SK-N-SH (cell line): ENCODE data around the gene IL17B. TPM values are rescaled to one million over a fixed set of nuclear protein-coding genes. Genes with fewer than 3 reads are reported as not detected.

Experiments
- CTCF ChIA-PET: fragments of 300-600, 350-600 bp; formaldehyde crosslinking; extraction: SDS; loops from one replicate; lab custom pipeline; 2021; lab: Yijun Ruan, JAX
- POLR2A ChIA-PET: fragments of 350-600 bp; sonication (Branson Sonifier 250); formaldehyde crosslinking; extraction: SDS; loops from one replicate; lab custom pipeline; 2020; ENCODE audit warnings: antibody characterized with exemption, inconsistent platforms; lab: Yijun Ruan, JAX
- DNase-seq: peaks from one replicate; pipeline ENCODE4 v3.0.0; 2012
- H2AFZ ChIP-seq: fragments of 200-600 bp; sonication (generic); 2 replicates; pipeline ENCODE4 v1.8.1; 2016; ENCODE audit warnings: antibody characterized with exemption, mild to moderate bottlenecking, low read depth
- H3F3A ChIP-seq: fragments of 200-600 bp; sonication (generic); replicated peaks from 2 replicates; pipeline ENCODE3; 2016; ENCODE audit warnings: antibody characterized with exemption, mild to moderate bottlenecking; ENCODE audit not compliant: insufficient read depth
- H3K27ac ChIP-seq, 2 experiments: fragments of 200-500 bp in 1 of 2; fragments of 200-600 bp in 1 of 2; sonication (Bioruptor generic) in 1 of 2; sonication (generic), shearing (Covaris generic) in 1 of 2; 2 replicates each; pipeline versions ENCODE4 v1.5.1 to v1.6.1; 2014 to 2016; ENCODE audit warnings: low read depth in 2 of 2, inconsistent platforms in 1 of 2, low read length in 1 of 2, mild to moderate bottlenecking in 1 of 2, mixed read lengths in 1 of 2
- H3K27me3 ChIP-seq: fragments of 200-600 bp; sonication (generic), shearing (Covaris generic); 2 replicates; pipeline ENCODE4 v1.6.1; 2016; ENCODE audit warnings: mixed run types; ENCODE audit not compliant: insufficient read depth
- H3K36me3 ChIP-seq, 2 experiments: fragments of 200-500 bp in 1 of 2; fragments of 200-600 bp in 1 of 2; sonication (Bioruptor generic) in 1 of 2; sonication (generic) in 1 of 2; replicated peaks in 1 of 2; 2 replicates each; pipeline versions ENCODE3 to v1.5.1; 2014 to 2016; ENCODE audit warnings: low read length in 1 of 2, mild to moderate bottlenecking in 1 of 2; ENCODE audit not compliant: insufficient read depth in 2 of 2, control insufficient read depth in 1 of 2
- H3K4me1 ChIP-seq, 2 experiments: fragments of 200-500 bp in 1 of 2; fragments of 200-600 bp in 1 of 2; sonication (Bioruptor generic) in 1 of 2; sonication (generic), shearing (Covaris generic) in 1 of 2; 2 replicates each; pipeline versions ENCODE4 v1.5.1 to v1.6.1; 2014 to 2016; ENCODE audit warnings: low read depth in 1 of 2, low read length in 1 of 2, mixed run types in 1 of 2; ENCODE audit not compliant: insufficient read depth in 2 of 2, control insufficient read depth in 1 of 2
- H3K4me2 ChIP-seq: fragments of 200-600 bp; sonication (generic), shearing (Covaris generic); 2 replicates; pipeline ENCODE4 v1.6.1; 2017; ENCODE audit warnings: mixed run types
- H3K4me3 ChIP-seq, 2 experiments: fragments of 200-500 bp in 1 of 2; fragments of 200-600 bp in 1 of 2; sonication (Bioruptor generic) in 1 of 2; sonication (generic), shearing (Covaris generic) in 1 of 2; 2 replicates each; pipeline versions ENCODE4 v1.5.1 to v1.8.1; 2014 to 2016; ENCODE audit warnings: low read depth in 2 of 2, inconsistent platforms in 1 of 2, low read length in 1 of 2, mild to moderate bottlenecking in 1 of 2, mixed read lengths in 1 of 2, moderate library complexity in 1 of 2
- H3K79me2 ChIP-seq: fragments of 200-600 bp; sonication (generic); 2 replicates; pipeline ENCODE4 v1.8.1; 2017; ENCODE audit warnings: mild to moderate bottlenecking; ENCODE audit not compliant: insufficient read depth
- H3K9ac ChIP-seq: fragments of 200-600 bp; sonication (generic); 2 replicates; pipeline ENCODE4 v1.6.1; 2017; ENCODE audit warnings: mixed run types
- H3K9me2 ChIP-seq: fragments of 200-600 bp; sonication (generic); 2 replicates; pipeline ENCODE4 v1.6.1; 2017; ENCODE audit warnings: mixed run types
- H3K9me3 ChIP-seq: fragments of 200-600 bp; sonication (generic); 2 replicates; pipeline ENCODE4 v1.6.1; 2017; ENCODE audit warnings: mixed run types, mild to moderate bottlenecking, moderate library complexity
- H4K20me1 ChIP-seq: fragments of 200-600 bp; sonication (generic); 2 replicates; pipeline ENCODE4 v1.6.1; 2017; ENCODE audit warnings: mild to moderate bottlenecking, mixed run types; ENCODE audit not compliant: insufficient read depth
- CTCF ChIP-seq: fragments of 200-600 bp; sonication (generic); IDR thresholded peaks from 2 replicates; pipeline ENCODE4 v1.6.1; 2017; ENCODE audit warnings: antibody characterized with exemption, mild to moderate bottlenecking, moderate library complexity
- FOSL2 ChIP-seq: IDR thresholded peaks from 2 replicates; pipeline ENCODE4 v1.4.0; 2012; ENCODE audit warnings: low read depth, mild to moderate bottlenecking, moderate library complexity, borderline replicate concordance
- FOXJ3 ChIP-seq: sonication (generic); formaldehyde crosslinking; IDR thresholded peaks from 2 replicates; pipeline ENCODE4 v1.5.1; 2020; ENCODE audit warnings: mild to moderate bottlenecking, missing genetic modification reagents
- GABPA ChIP-seq: IDR thresholded peaks from 2 replicates; pipeline ENCODE4 v1.4.0; 2012; ENCODE audit warnings: low read depth, mild to moderate bottlenecking
- IRF3 ChIP-seq: fragments of 150-350 bp; IDR thresholded peaks from 2 replicates; pipeline ENCODE4 v1.6.1; 2016; ENCODE audit warnings: mild to moderate bottlenecking, low read depth, low read length
- MAX ChIP-seq: IDR thresholded peaks from 2 replicates; pipeline ENCODE4 v1.4.0; 2012; ENCODE audit warnings: low read depth
- MEF2A ChIP-seq: IDR thresholded peaks from 2 replicates; pipeline ENCODE4 v1.4.0; 2012; ENCODE audit warnings: low read depth, borderline replicate concordance
- MXI1 ChIP-seq: IDR thresholded peaks from 2 replicates; pipeline ENCODE4 v1.6.1; 2012; ENCODE audit warnings: mild to moderate bottlenecking, low read depth, low read length, improper control_type of control experiment
- NRF1 ChIP-seq: IDR thresholded peaks from 2 replicates; pipeline ENCODE4 v1.6.1; 2012; ENCODE audit warnings: low read depth, mild to moderate bottlenecking, low read length
- PBX3 ChIP-seq: IDR thresholded peaks from 2 replicates; pipeline ENCODE4; 2012
- POLR2AphosphoS5 ChIP-seq: IDR thresholded peaks from 2 replicates; pipeline ENCODE4 v1.6.1; 2012; ENCODE audit warnings: low read depth, low read length
- RAD21 ChIP-seq: IDR thresholded peaks from 2 replicates; pipeline ENCODE4 v1.6.1; 2012; ENCODE audit warnings: mild to moderate bottlenecking, low read length
- RCOR1 ChIP-seq: fragments of 150-350 bp; IDR thresholded peaks from 2 replicates; pipeline ENCODE4 v1.6.1; 2017; ENCODE audit warnings: antibody characterized with exemption, low read length
- REST ChIP-seq: IDR thresholded peaks from 2 replicates; pipeline ENCODE4 v1.6.1; 2012; ENCODE audit warnings: mild to moderate bottlenecking, low read depth, low read length, moderate library complexity
- RFX5 ChIP-seq: IDR thresholded peaks from 2 replicates; pipeline ENCODE4 v1.6.1; 2012; ENCODE audit warnings: mild to moderate bottlenecking, improper control_type of control experiment, low read length
- RXRA ChIP-seq: IDR thresholded peaks from 2 replicates; pipeline ENCODE4 v1.4.0; 2012; ENCODE audit warnings: low read depth, mild to moderate bottlenecking, borderline replicate concordance
- SIN3A ChIP-seq: IDR thresholded peaks from 2 replicates; pipeline ENCODE4 v1.6.1; 2012; ENCODE audit warnings: low read depth, mild to moderate bottlenecking, low read length, moderate library complexity, borderline replicate concordance
- TAF1 ChIP-seq: IDR thresholded peaks from 2 replicates; pipeline ENCODE4 v1.6.1; 2012; ENCODE audit warnings: low read depth, mild to moderate bottlenecking, low read length, moderate library complexity, borderline replicate concordance
- ZBTB33 ChIP-seq: IDR thresholded peaks from 2 replicates; pipeline ENCODE4 v1.4.0; 2012; ENCODE audit warnings: low read depth, borderline replicate concordance
- WGBS: methylation state at CpG from one replicate; pipeline ENCODE4 v1.1.6; 2017; ENCODE audit warnings: low lambda C conversion rate; 5-methylcytosine and 5-hydroxymethylcytosine counted together
- polyA plus RNA-seq, 3 experiments: library from polyadenylated mRNA; depleted of rRNA; stranded (reverse); fragments of >200 nt; gene quantifications; 2 replicates each; pipeline ENCODE4 v1.2.3, GENCODE V29; 2012

Gene IL17B
- polyA plus RNA-seq, 1 of the 3 experiments (the other 2 are of a cell fraction), result 0.16 TPM

GRCh38 chr5:149370878-149371277 lies 8.2 kb downstream of the IL17B start:
- Histone ChIP-seq H2AFZ (no peak overlapping the region), H4K20me1 (no peaks in the 10 kb centered on the region), H3K9ac (no peak overlapping the region), H3K4me1 (peaks cover 0 to 14% of the 10 kb centered on the region in 2 experiments; a peak in 1 of 4 replicates), H3K4me3 (no peak overlapping the region), H3K4me2 (no peak overlapping the region), H3K36me3 (no peaks in the 10 kb centered on the region)
- 54% methylated on average over 2 of the region's 2 CpGs for WGBS
- DNase-seq, result no peak
- TF ChIP-seq FOSL2, result no peak
- no peak for TF ChIP-seq MAX
- no peak for TF ChIP-seq MEF2A
- no peak for TF ChIP-seq SIN3A
- no peak for TF ChIP-seq CTCF
- no peak for TF ChIP-seq ZBTB33
- no peak for TF ChIP-seq RAD21
- no peak for TF ChIP-seq MXI1
- TF ChIP-seq FOXJ3 (CRISPR knock-in tag), result no peak
- no peak for TF ChIP-seq POLR2AphosphoS5
- no peak for TF ChIP-seq RXRA
- TF ChIP-seq PBX3, result no peak
- no peak for TF ChIP-seq NRF1
- TF ChIP-seq IRF3, result no peak
- no peak for TF ChIP-seq REST
- TF ChIP-seq TAF1, result no peak
- TF ChIP-seq RCOR1, result no peak
- no peak for TF ChIP-seq RFX5
- no peak for TF ChIP-seq GABPA
- TF ChIP-seq, all 33 proteins: peak for 0
- POLR2A ChIA-PET, result interaction anchor here (0.9 to 1.8 kb wide), 2 partner anchors 11 to 26 kb away, joined by 3 to 4 read pairs; partner anchors contain the start of gene GRPEL2
- Histone ChIP-seq H3K9me3 (no peaks in the 10 kb centered on the region), H3K27me3 (no peaks in the 10 kb centered on the region), H3K27ac (no peak overlapping the region), H3K79me2 (no peaks in the 10 kb centered on the region), H3K9me2 (no peaks in the 10 kb centered on the region), H3F3A (no peaks in the 10 kb centered on the region)
- CTCF ChIA-PET, result interaction anchor here (0.8 to 41.4 kb wide), 18 partner anchors 9 to 197 kb away, joined by 3 to 1751 read pairs (median 6); partner anchors contain the start of genes GRPEL2, IL17B and PCYOX1L
